WTC11 (cell line): ENCODE measurements around the gene ALDOA. TPM values are rescaled to one million over a fixed set of nuclear protein-coding genes. Genes with fewer than 3 reads are reported as not detected.

Experiments used
- ATAC-seq: fragments of 200-7000 bp; cut with Tn5 transposase; 2 replicates; pipeline ENCODE4 v1.10.0; 2021; ENCODE audit warnings: mild to moderate bottlenecking, moderate library complexity
- CTCF ChIA-PET: fragments of 300-600 bp; sonication (Branson Sonifier 250); formaldehyde crosslinking; loops from one replicate; lab custom pipeline; 2021; ENCODE audit warnings: antibody characterized with exemption; lab: Charles Lee
- POLR2A ChIA-PET: fragments of 350-600 bp; sonication (Branson Sonifier 250); formaldehyde crosslinking; loops from one replicate; lab custom pipeline; 2021; ENCODE audit warnings: antibody characterized with exemption; lab: Charles Lee
- DNase-seq: peaks from one replicate; pipeline ENCODE4 v3.0.0; 2021; ENCODE audit warnings: low spot score
- H3K27ac Mint-ChIP-seq: 2 replicates; pipeline ENCODE4 v1.8.0; 2021; ENCODE audit warnings: mixed read lengths
- H3K27me3 Mint-ChIP-seq: 2 replicates; pipeline ENCODE4 v1.8.0; 2021; ENCODE audit warnings: low read depth, mild to moderate bottlenecking, moderate library complexity, mixed read lengths
- H3K36me3 Mint-ChIP-seq: 2 replicates; pipeline ENCODE4 v1.8.0; 2021; ENCODE audit warnings: mixed read lengths
- H3K4me1 Mint-ChIP-seq: 2 replicates; pipeline ENCODE4 v1.8.0; 2022; ENCODE audit warnings: mixed read lengths
- H3K4me3 Mint-ChIP-seq: 2 replicates; pipeline ENCODE4 v1.8.0; 2021; ENCODE audit warnings: mild to moderate bottlenecking, moderate library complexity, mixed read lengths
- H3K9me3 Mint-ChIP-seq: 2 replicates; pipeline ENCODE4 v1.8.0; 2021; ENCODE audit warnings: mixed read lengths
- ATF2 ChIP-seq: sonication (generic); formaldehyde crosslinking; IDR thresholded peaks from 2 replicates; pipeline ENCODE4 v1.8.1; 2022; ENCODE audit warnings: low read depth, missing genetic modification reagents, borderline replicate concordance
- ATF3 ChIP-seq: sonication (generic); formaldehyde crosslinking; conservative IDR thresholded peaks from 2 replicates; pipeline ENCODE4 v1.8.1; 2022; ENCODE audit warnings: mild to moderate bottlenecking, missing genetic modification reagents
- CBFB ChIP-seq: sonication (generic); formaldehyde crosslinking; IDR thresholded peaks from 2 replicates; pipeline ENCODE4 v1.8.1; 2022; ENCODE audit warnings: mild to moderate bottlenecking, low read depth, missing genetic modification reagents
- GRHL2 ChIP-seq: fragments of 250-450 bp; sonication (Bioruptor Pico); IDR thresholded peaks from 2 replicates; pipeline ENCODE4 v1.8.0; 2022; ENCODE audit warnings: mild to moderate bottlenecking, moderate library complexity; ENCODE audit not compliant: insufficient replicate concordance, severe bottlenecking
- JAZF1 ChIP-seq: fragments of 250-450 bp; sonication (Bioruptor Pico); IDR thresholded peaks from 2 replicates; pipeline ENCODE4 v1.9.0; 2021; ENCODE audit warnings: moderate library complexity, mild to moderate bottlenecking, inconsistent platforms
- MXD4 ChIP-seq: fragments of 250-450 bp; sonication (Bioruptor Pico); IDR thresholded peaks from 2 replicates; pipeline ENCODE4 v1.8.0; 2021; ENCODE audit warnings: mild to moderate bottlenecking, moderate library complexity, borderline replicate concordance
- PRDM15 ChIP-seq: sonication (generic); formaldehyde crosslinking; IDR thresholded peaks from 2 replicates; pipeline ENCODE4 v1.8.0; 2022; ENCODE audit warnings: missing genetic modification reagents
- RELA ChIP-seq: sonication (generic); formaldehyde crosslinking; IDR thresholded peaks from 2 replicates; pipeline ENCODE4 v1.8.1; 2022; ENCODE audit warnings: missing genetic modification reagents, mild to moderate bottlenecking, borderline replicate concordance
- SMAD3 ChIP-seq: sonication (generic); formaldehyde crosslinking; IDR thresholded peaks from 2 replicates; pipeline ENCODE4 v1.8.0; 2022; ENCODE audit warnings: missing genetic modification reagents, mild to moderate bottlenecking, borderline replicate concordance
- USF2 ChIP-seq: sonication (generic); formaldehyde crosslinking; IDR thresholded peaks from 2 replicates; pipeline ENCODE4 v1.8.1; 2023; ENCODE audit warnings: mild to moderate bottlenecking, missing genetic modification reagents, moderate library complexity
- ZMAT4 ChIP-seq: fragments of 250-450 bp; sonication (Bioruptor Pico); IDR thresholded peaks from 2 replicates; pipeline ENCODE4 v1.9.0; 2021; ENCODE audit warnings: mild to moderate bottlenecking
- ZNF219 ChIP-seq: sonication (generic); formaldehyde crosslinking; IDR thresholded peaks from 2 replicates; pipeline ENCODE4 v1.8.0; 2023; ENCODE audit warnings: missing genetic modification reagents, mild to moderate bottlenecking, borderline replicate concordance
- ZNF232 ChIP-seq: sonication (generic); formaldehyde crosslinking; IDR thresholded peaks from 2 replicates; pipeline ENCODE4 v1.8.0; 2022; ENCODE audit warnings: mild to moderate bottlenecking, missing genetic modification reagents
- ZNF423 ChIP-seq: fragments of 250-450 bp; sonication (Bioruptor Pico); IDR thresholded peaks from 2 replicates; pipeline ENCODE4 v2.1.2; 2022; ENCODE audit warnings: mild to moderate bottlenecking, moderate library complexity
- ZNF532 ChIP-seq: fragments of 250-450 bp; sonication (Bioruptor Pico); IDR thresholded peaks from 2 replicates; pipeline ENCODE4 v1.9.0; 2021; ENCODE audit warnings: mild to moderate bottlenecking, borderline replicate concordance
- total RNA-seq: library from RNA; stranded (reverse); gene quantifications from 3 replicates; pipeline ENCODE4 v1.2.3, GENCODE V29; 2021

The ALDOA gene
- total RNA-seq, 1 experiment from 2014 or later, result 1,537 TPM

GRCh38 chr16:30041841-30042240 lies 23.7 kb upstream of the ALDOA start:
- H3K27me3 Mint-ChIP-seq, result peaks cover 32% of the 10 kb centered on the region
- H3K27ac Mint-ChIP-seq, result no peak overlapping the region
- DNase-seq (no peak), ATAC-seq (no peak)
- H3K4me3 Mint-ChIP-seq, result no peak overlapping the region
- ChIA-PET CTCF (interaction anchor here (0.7 to 4.6 kb wide), 6 partner anchors 10 to 341 kb away, joined by 3 to 31 read pairs (median 4); partner anchors contain the start of genes TBX6 and TLCD3B), POLR2A (interaction anchor here (0.6 to 0.7 kb wide), 2 partner anchors 18 to 1205 kb away, joined by 3 read pairs; no protein-coding TSS in a partner anchor)
- no peak for TF ChIP-seq MXD4 (CRISPR knock-in tag)
- no peak for TF ChIP-seq RELA (CRISPR knock-in tag)
- no peak for TF ChIP-seq ZNF532 (CRISPR knock-in tag)
- TF ChIP-seq SMAD3 (CRISPR knock-in tag), result no peak
- TF ChIP-seq ZNF423, result no peak
- no peak for TF ChIP-seq ATF3
- TF ChIP-seq ATF2 (CRISPR knock-in tag), result no peak
- TF ChIP-seq USF2 (CRISPR knock-in tag), result no peak
- TF ChIP-seq ZNF232 (CRISPR knock-in tag), result no peak
- TF ChIP-seq PRDM15 (CRISPR knock-in tag), result no peak
- TF ChIP-seq ZMAT4 (CRISPR knock-in tag), result no peak
- no peak for TF ChIP-seq ZNF219
- TF ChIP-seq CBFB (CRISPR knock-in tag), result no peak
- no peak for TF ChIP-seq JAZF1 (CRISPR knock-in tag)
- TF ChIP-seq GRHL2 (CRISPR knock-in tag), result no peak
- H3K36me3 Mint-ChIP-seq, result no peaks in the 10 kb centered on the region
- H3K9me3 Mint-ChIP-seq, result no peaks in the 10 kb centered on the region
- no peaks in the 10 kb centered on the region for H3K4me1 Mint-ChIP-seq
